C4-2B (cell line): ENCODE measurements around the gene SLC23A1.

Experiments used
- H3K27ac ChIP-seq: fragments of 450-650 bp; 2 replicates; pipeline ENCODE4 v1.5.1; 2017
- CTCF ChIP-seq: fragments of 450-650 bp; conservative IDR thresholded peaks from 2 replicates; pipeline ENCODE4 v1.5.1; 2017; ENCODE audit warnings: mild to moderate bottlenecking
- ZFX ChIP-seq: fragments of 450-650 bp; IDR thresholded peaks from 2 replicates; pipeline ENCODE4 v1.6.1; 2017

SLC23A1 gene

GRCh38 chr5:139381837-139382761 is 998 bp downstream of the SLC23A1 start:
- peak overlapping the region; percentile 13 for H3K27ac ChIP-seq

GRCh38 chr5:139379626-139380449 is 3.3 kb downstream of the SLC23A1 start:
- no peak overlapping the region for H3K27ac ChIP-seq
- no peak for TF ChIP-seq ZFX
- TF ChIP-seq CTCF: no peak

More at GRCh38 chr5:139381837-139382761, 998 bp downstream of the SLC23A1 start:
- TF ChIP-seq CTCF: no peak

- no peak overlapping the region for H3K27ac ChIP-seq
- TF ChIP-seq CTCF (no peak), ZFX (no peak)
Measured at GRCh38 chr5:139378941-139379361, 4.1 kb downstream of the SLC23A1 start.

- TF ChIP-seq ZFX (no peak), CTCF (no peak)
- no peak overlapping the region for H3K27ac ChIP-seq
Measured at GRCh38 chr5:139378101-139378825, 4.8 kb downstream of the SLC23A1 start.

- TF ChIP-seq CTCF (no peak), ZFX (no peak)
- no peak overlapping the region for H3K27ac ChIP-seq
Measured at GRCh38 chr5:139377226-139377625, 5.9 kb downstream of the SLC23A1 start.

- TF ChIP-seq CTCF (no peak), ZFX (no peak)
- H3K27ac ChIP-seq: no peak overlapping the region
Measured at GRCh38 chr5:139376364-139376763, 6.7 kb downstream of the SLC23A1 start.
